Omental fat pad (tissue), 4 donors: Measurements from ENCODE around the gene ERC2. TPM values are rescaled to one million over a fixed set of nuclear protein-coding genes. Genes with fewer than 3 reads are reported as not detected.

Source experiments
- ATAC-seq: fragments of 150-250 bp; one replicate; pipeline ENCODE4 v1.9.1; 2016; ENCODE audit warnings: mild to moderate bottlenecking, moderate library complexity; ENCODE audit not compliant: low FRiP score
- DNase-seq: peaks from one replicate; pipeline ENCODE4 v3.0.0-alpha.2; 2019; ENCODE audit warnings: low spot score
- total RNA-seq, 4 donors: library from RNA; depleted of rRNA; stranded (reverse); fragments of >200 nt; gene quantifications; one replicate each; pipeline ENCODE4 v1.1.0, GENCODE V29; 2016
- TF ChIP-seq, protein P1 (sequence below), 3 donors: fragments of 450-650 bp; IDR thresholded peaks; one replicate each; pipeline ENCODE4 v1.5.1; 2016 to 2017; ENCODE audit warnings: antibody characterized with exemption in 3 of 3, mild to moderate bottlenecking in 3 of 3, moderate library complexity in 2 of 3

The ERC2 gene
- total RNA-seq, 4 donors from 2014 or later = 0.75 to 4.2 (median 2.3) TPM; not detected in 1

DNA sequence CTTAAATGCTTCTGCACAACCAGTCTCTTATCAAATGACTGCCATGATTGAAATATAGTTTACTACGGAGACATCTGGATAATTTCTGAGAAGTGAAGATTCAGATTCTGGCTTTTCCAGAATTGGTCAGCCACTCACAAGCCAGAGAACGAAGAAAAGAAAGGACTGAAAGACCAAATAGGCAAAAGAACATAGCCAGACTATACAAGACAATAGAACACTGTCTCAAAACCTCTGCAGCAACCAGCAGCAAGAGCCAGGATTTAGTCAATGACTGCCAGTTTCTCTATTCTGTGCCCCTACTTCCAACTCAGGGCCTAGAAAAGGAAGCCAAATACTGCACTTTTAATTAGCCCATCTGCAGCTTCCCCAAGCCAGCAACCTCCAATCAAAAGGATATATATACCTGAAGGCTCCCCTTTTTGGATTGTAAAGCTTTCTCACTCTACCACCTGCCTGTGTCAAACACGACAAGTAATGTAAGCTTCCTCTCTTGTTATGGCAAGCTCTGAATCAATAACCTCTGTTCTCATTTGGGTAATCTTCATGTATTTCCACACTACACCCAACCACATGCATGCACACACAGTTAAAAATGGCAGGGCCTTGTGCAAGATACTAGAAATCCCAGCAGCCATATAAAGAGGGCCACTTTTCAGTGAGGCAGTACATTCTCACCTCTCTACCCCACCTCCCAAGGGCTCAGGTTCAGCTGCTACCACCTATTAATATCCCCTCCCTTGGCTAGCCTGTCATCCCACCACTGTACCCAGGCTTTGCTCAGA is 97.1 kb downstream of the ERC2 start:
- DNase-seq (no peak), ATAC-seq (no peak)
- TF ChIP-seq, protein P1, sequence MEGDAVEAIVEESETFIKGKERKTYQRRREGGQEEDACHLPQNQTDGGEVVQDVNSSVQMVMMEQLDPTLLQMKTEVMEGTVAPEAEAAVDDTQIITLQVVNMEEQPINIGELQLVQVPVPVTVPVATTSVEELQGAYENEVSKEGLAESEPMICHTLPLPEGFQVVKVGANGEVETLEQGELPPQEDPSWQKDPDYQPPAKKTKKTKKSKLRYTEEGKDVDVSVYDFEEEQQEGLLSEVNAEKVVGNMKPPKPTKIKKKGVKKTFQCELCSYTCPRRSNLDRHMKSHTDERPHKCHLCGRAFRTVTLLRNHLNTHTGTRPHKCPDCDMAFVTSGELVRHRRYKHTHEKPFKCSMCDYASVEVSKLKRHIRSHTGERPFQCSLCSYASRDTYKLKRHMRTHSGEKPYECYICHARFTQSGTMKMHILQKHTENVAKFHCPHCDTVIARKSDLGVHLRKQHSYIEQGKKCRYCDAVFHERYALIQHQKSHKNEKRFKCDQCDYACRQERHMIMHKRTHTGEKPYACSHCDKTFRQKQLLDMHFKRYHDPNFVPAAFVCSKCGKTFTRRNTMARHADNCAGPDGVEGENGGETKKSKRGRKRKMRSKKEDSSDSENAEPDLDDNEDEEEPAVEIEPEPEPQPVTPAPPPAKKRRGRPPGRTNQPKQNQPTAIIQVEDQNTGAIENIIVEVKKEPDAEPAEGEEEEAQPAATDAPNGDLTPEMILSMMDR (IDR thresholded peaks at IDR 0.05) = no peak

DNA sequence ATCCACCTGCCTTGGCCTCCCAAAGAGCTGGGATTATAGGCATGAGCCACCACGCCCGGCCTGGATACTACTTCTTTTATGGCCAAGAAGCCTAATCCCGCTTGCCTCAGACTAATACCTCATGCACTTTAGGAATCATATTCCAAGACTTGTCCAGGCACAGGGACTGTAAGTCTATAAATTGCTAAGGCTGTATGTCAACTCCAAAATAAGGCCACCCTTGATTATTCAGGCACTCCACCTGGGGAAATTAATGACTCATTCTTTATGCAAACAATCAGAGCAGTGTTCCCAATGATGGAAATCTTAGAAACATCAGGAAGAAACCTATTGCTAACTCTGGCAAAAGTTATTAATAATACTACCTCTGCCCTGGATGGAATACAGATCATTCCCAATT is 98.4 kb downstream of the ERC2 start:
- DNase-seq (no peak), ATAC-seq (no peak)
- TF ChIP-seq, protein P1 (IDR thresholded peaks at IDR 0.05) = no peak

DNA sequence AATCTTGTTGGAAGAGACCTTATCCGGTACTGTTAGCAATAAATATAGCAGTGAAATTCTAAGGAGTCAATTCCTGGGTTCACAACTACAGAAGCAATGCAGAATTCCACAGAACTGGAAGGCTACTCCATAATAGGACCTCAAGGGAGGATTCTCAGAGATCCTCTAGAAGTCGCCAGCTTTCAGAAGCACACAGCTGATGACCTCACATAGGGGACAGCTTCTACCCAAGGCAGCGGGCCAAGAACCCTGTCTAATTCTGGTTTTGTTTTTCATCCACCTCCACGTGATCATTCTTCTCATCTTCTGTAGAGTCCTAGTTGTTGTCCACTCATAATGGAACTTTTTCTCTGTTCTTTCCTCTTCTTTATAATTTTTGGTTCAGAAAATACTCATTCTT is 99.4 kb downstream of the ERC2 start:
- TF ChIP-seq, protein P1 (IDR thresholded peaks at IDR 0.05) = no peak
- DNase-seq (no peak), ATAC-seq (no peak)

DNA sequence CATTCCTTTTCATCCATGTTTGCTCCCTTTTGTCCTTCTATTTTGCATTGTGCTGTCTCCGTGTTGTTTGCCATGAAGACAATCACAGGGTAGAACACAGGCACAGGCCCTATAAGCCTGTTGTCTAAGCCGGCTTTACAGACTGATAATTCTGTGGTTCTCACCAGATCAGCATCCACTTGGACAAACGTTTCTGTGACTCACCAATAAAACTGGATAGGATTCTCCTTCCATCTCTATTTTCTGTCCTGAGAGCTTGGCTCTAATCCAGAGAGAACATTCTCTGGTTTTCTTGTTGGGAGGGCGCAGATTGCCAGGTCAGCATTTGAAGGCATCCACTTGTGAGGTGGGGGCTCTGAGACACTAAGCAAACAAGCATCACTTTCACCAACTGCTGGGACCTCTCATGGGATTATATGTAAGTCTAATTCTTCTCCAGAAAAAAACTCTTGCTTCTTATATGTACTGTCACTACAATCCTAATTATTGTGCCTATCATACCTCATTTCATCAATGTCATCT is 101.6 kb downstream of the ERC2 start:
- DNase-seq (no peak), ATAC-seq (no peak)
- TF ChIP-seq, protein P1 (IDR thresholded peaks at IDR 0.05) = no peak

DNA sequence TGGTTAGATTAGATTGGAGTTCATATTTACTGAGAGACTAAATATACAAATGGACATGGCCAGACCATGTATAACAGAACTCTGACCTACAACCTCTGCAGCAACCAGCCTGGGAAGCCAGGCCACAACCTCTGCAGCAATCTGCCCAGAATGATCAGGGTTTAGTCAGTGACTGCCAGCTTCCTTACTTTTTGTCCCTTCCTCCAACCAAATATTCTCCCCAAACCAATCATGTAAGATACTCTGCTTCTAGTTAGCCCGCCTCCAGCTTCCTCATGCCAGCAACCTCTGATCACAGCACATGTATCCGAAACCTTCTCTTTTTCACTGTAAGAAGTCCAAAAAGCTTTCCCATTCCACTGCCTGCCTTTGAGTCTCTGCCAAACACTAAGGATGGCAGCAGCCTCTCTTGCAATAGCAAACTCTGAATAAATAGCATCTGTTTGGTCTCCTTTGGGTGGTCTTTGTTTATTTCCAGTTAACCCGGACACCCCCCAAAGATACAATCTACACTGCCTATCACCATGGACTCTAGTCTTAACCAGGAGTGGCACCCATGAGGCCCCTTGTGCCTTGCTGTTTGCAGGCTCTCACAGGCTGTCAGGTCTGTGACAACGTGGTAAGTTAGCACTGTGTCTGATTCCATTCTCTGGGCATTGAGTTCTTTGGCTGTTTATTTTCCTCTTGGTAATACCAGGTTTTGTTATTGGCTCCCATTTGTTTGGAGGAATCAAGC is 102.2 kb downstream of the ERC2 start:
- no peak for DNase-seq
- ATAC-seq = no peak
- TF ChIP-seq, protein P1 (IDR thresholded peaks at IDR 0.05) = no peak

DNA sequence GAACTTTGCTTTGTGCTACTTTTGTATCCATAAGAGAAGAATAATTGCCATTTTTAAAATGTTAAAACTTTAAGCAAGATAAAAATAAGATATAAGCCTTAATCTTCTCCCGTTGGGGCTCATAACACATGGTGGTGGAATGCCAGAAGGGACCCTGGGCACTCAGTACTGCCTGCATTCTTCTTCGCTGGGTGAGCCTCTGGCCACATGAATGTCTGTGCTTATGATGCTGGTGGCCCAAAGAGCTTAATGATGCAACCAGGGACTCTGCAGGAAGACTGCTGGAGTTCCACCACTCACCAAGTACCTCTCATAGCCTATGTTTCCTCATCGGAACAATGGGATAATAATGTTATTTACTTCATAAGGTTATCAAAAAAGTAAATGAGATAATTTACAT is 103.6 kb downstream of the ERC2 start:
- TF ChIP-seq, protein P1 (IDR thresholded peaks at IDR 0.05) = no peak
- ATAC-seq = no peak

More for the DNA sequence above, 103.6 kb downstream of the ERC2 start:
- DNase-seq = no peak
